ENCODE data around the gene ITCH. TPM values are rescaled to one million over a fixed set of nuclear protein-coding genes. Genes with fewer than 3 reads are reported as not detected.
"Not testable (repeated sequence)": the region's sequence is repeated elsewhere in the genome, so short reads cannot be mapped to it uniquely, and the experiment has no call there.

ITCH gene
- total RNA-seq, 1 experiment from 2014 or later, result 138 TPM

- Histone ChIP-seq H3K27me3 (replicated peaks; ENCODE audit: control insufficient read depth, insufficient read depth, low read length) (no peaks in the 10 kb centered on the region), H3K9me3 (no peaks in the 10 kb centered on the region), H3K4me3 (ENCODE audit: low read depth, low read length) (no peak overlapping the region), H3K4me1 (peaks cover 49% of the 10 kb centered on the region), H3K36me3 (ENCODE audit: control insufficient read depth, insufficient read depth, low read length) (no peaks in the 10 kb centered on the region)
- TF ChIP-seq, protein P1, sequence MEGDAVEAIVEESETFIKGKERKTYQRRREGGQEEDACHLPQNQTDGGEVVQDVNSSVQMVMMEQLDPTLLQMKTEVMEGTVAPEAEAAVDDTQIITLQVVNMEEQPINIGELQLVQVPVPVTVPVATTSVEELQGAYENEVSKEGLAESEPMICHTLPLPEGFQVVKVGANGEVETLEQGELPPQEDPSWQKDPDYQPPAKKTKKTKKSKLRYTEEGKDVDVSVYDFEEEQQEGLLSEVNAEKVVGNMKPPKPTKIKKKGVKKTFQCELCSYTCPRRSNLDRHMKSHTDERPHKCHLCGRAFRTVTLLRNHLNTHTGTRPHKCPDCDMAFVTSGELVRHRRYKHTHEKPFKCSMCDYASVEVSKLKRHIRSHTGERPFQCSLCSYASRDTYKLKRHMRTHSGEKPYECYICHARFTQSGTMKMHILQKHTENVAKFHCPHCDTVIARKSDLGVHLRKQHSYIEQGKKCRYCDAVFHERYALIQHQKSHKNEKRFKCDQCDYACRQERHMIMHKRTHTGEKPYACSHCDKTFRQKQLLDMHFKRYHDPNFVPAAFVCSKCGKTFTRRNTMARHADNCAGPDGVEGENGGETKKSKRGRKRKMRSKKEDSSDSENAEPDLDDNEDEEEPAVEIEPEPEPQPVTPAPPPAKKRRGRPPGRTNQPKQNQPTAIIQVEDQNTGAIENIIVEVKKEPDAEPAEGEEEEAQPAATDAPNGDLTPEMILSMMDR (IDR thresholded peaks at IDR 0.05; ENCODE audit: insufficient read depth in 1 of 2, low read depth in 1 of 2, low read length in 1 of 2, severe bottlenecking in 1 of 2, unreplicated experiment in 1 of 2), result no peak
- Mint-ChIP-seq H3K9me3 (ENCODE audit: unreplicated experiment) (no peaks in the 10 kb centered on the region), H3K4me1 (ENCODE audit: low read depth, unreplicated experiment) (peaks cover 43% of the 10 kb centered on the region), H3K4me3 (ENCODE audit: unreplicated experiment) (no peak overlapping the region), H3K27me3 (ENCODE audit: insufficient read depth, unreplicated experiment) (no peaks in the 10 kb centered on the region), H3K36me3 (ENCODE audit: insufficient read depth, unreplicated experiment) (peaks cover 84% of the 10 kb centered on the region), H3K27ac (ENCODE audit: unreplicated experiment) (peak overlapping the region; percentile 80)
- no peak for DNase-seq
- intact Hi-C loops (cut with micrococcal nuclease; ENCODE audit: unreplicated experiment), result no loop called here
- BruUV-seq (replicated peaks), result no TSS peak
- CTCF ChIA-PET, result interaction anchor here (0.7 kb wide), 1 partner anchor 117 kb away, joined by 3 read pairs; no protein-coding TSS in a partner anchor
- POLR2A ChIA-PET, result interaction anchor here (0.7 kb wide), 1 partner anchor 20 kb away, joined by 5 read pairs; no protein-coding TSS in a partner anchor
Measured at GRCh38 chr20:34427331-34427730, 64.3 kb downstream of the ITCH start.

DNA sequence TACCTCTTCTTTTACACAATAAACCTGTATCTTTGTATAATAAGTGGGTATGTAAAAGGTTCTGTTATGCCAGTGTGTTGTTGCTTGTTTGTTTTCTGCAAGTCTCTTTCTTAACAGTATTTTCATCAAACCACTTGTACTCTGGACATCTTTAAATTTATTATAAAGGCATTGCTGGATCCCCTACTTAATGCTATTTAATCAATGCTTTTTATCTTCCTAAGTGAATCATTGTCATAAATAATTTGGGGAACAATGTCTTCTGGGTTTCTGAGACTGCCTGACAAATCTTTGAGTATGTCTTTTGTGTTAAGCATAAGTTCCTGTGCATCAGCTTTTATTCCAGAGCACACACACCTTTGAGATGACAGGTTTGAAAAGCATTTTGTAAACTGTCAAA lies 64.7 kb downstream of the ITCH start:
- Histone ChIP-seq H3K36me3 (ENCODE audit: control insufficient read depth, insufficient read depth, low read length) (no peaks in the 10 kb centered on the region), H3K9me3 (no peaks in the 10 kb centered on the region), H3K4me1 (peaks cover 49% of the 10 kb centered on the region), H3K27me3 (replicated peaks; ENCODE audit: control insufficient read depth, insufficient read depth, low read length) (no peaks in the 10 kb centered on the region), H3K4me3 (ENCODE audit: low read depth, low read length) (no peak overlapping the region)
- POLR2A ChIA-PET, result no interaction called here
- no TSS peak for BruUV-seq (replicated peaks)
- DNase-seq, result no peak
- TF ChIP-seq, protein P1 (IDR thresholded peaks at IDR 0.05; ENCODE audit: insufficient read depth in 1 of 2, low read depth in 1 of 2, low read length in 1 of 2, severe bottlenecking in 1 of 2, unreplicated experiment in 1 of 2), result no peak
- Mint-ChIP-seq H3K27me3 (ENCODE audit: insufficient read depth, unreplicated experiment) (no peaks in the 10 kb centered on the region), H3K36me3 (ENCODE audit: insufficient read depth, unreplicated experiment) (peaks cover 82% of the 10 kb centered on the region), H3K4me1 (ENCODE audit: low read depth, unreplicated experiment) (peaks cover 43% of the 10 kb centered on the region), H3K9me3 (ENCODE audit: unreplicated experiment) (no peaks in the 10 kb centered on the region), H3K4me3 (ENCODE audit: unreplicated experiment) (no peak overlapping the region), H3K27ac (ENCODE audit: unreplicated experiment) (no peak overlapping the region)
- intact Hi-C loops (cut with micrococcal nuclease; ENCODE audit: unreplicated experiment), result no loop called here
- CTCF ChIA-PET, result no interaction called here

DNA sequence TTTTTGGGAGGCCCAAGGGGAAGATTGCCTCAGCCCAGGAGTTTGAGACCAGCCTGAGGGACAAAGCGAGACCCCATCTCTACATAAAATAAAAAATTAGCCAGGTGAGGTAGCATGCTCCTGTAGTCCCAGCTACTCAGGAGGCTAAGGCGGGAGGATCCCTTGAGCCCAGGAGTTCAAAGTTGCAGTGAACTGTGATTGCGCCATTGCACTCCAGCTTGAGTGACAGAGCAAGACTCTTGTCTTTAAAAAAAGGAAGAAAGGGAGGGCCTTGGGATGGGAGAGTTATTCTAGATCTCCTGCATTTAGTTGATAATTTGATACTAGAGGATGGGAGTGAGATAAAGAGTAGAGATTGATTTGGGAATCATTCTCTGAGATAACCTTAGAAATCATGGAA lies 68.1 kb downstream of the ITCH start:
- Mint-ChIP-seq H3K9me3 (ENCODE audit: unreplicated experiment) (no peaks in the 10 kb centered on the region), H3K4me1 (ENCODE audit: low read depth, unreplicated experiment) (peaks cover 21% of the 10 kb centered on the region), H3K36me3 (ENCODE audit: insufficient read depth, unreplicated experiment) (peaks cover 72% of the 10 kb centered on the region), H3K27me3 (ENCODE audit: insufficient read depth, unreplicated experiment) (no peaks in the 10 kb centered on the region), H3K27ac (ENCODE audit: unreplicated experiment) (peak overlapping the region; percentile 6), H3K4me3 (ENCODE audit: unreplicated experiment) (no peak overlapping the region)
- ChIA-PET POLR2A (no interaction called here), CTCF (interaction anchor here (0.6 kb wide), 1 partner anchor 38 kb away, joined by 3 read pairs; no protein-coding TSS in a partner anchor)
- DNase-seq, result no peak
- Histone ChIP-seq H3K9me3 (no peaks in the 10 kb centered on the region), H3K36me3 (ENCODE audit: control insufficient read depth, insufficient read depth, low read length) (no peaks in the 10 kb centered on the region), H3K4me1 (peaks cover 20% of the 10 kb centered on the region), H3K27me3 (replicated peaks; ENCODE audit: control insufficient read depth, insufficient read depth, low read length) (no peaks in the 10 kb centered on the region), H3K4me3 (ENCODE audit: low read depth, low read length) (no peak overlapping the region)
- TF ChIP-seq, protein P1 (IDR thresholded peaks at IDR 0.05; ENCODE audit: insufficient read depth in 1 of 2, low read depth in 1 of 2, low read length in 1 of 2, severe bottlenecking in 1 of 2, unreplicated experiment in 1 of 2), result no peak
- BruUV-seq (replicated peaks), result no TSS peak
- intact Hi-C loops (cut with micrococcal nuclease; ENCODE audit: unreplicated experiment), result no loop called here

GRCh38 chr20:34432663-34433062 lies 69.6 kb downstream of the ITCH start:
- H3K9me3 Mint-ChIP-seq (ENCODE audit: unreplicated experiment); H3K27me3 ChIP-seq (replicated peaks; ENCODE audit: control insufficient read depth, insufficient read depth, low read length); POLR2A ChIA-PET; H3K27me3 Mint-ChIP-seq (ENCODE audit: insufficient read depth, unreplicated experiment); H3K36me3 ChIP-seq (ENCODE audit: control insufficient read depth, insufficient read depth, low read length); H3K9me3 ChIP-seq; DNase-seq; H3K4me3 ChIP-seq (ENCODE audit: low read depth, low read length); H3K27ac Mint-ChIP-seq (ENCODE audit: unreplicated experiment); BruUV-seq (replicated peaks); intact Hi-C loops (cut with micrococcal nuclease; ENCODE audit: unreplicated experiment); H3K4me3 Mint-ChIP-seq (ENCODE audit: unreplicated experiment): not testable (repeated sequence)
- H3K36me3 Mint-ChIP-seq (ENCODE audit: insufficient read depth, unreplicated experiment), result peaks cover 70% of the 10 kb centered on the region
- peaks cover 17% of the 10 kb centered on the region for H3K4me1 ChIP-seq
- CTCF ChIA-PET, result interaction anchor here (1.0 kb wide), 1 partner anchor 120 kb away, joined by 9 read pairs; no protein-coding TSS in a partner anchor
- H3K4me1 Mint-ChIP-seq (ENCODE audit: low read depth, unreplicated experiment), result peaks cover 19% of the 10 kb centered on the region
